Parathyroid adenoma (tissue), 2 donors: ENCODE data around the gene DNAJB9.

ENCODE experiments used
- H2AFZ ChIP-seq: fragments of 300-600 bp; sonication (generic); one replicate; pipeline ENCODE4 v1.7.0; 2017; ENCODE audit warnings: antibody characterized with exemption, mild to moderate bottlenecking
- H3K27ac ChIP-seq: fragments of 300-600 bp; sonication (generic); one replicate; pipeline ENCODE4 v1.7.0; 2017
- H3K27me3 ChIP-seq: fragments of 300-600 bp; sonication (generic); one replicate; pipeline ENCODE4 v1.7.0; 2017; ENCODE audit warnings: low read length; ENCODE audit not compliant: control insufficient read depth, insufficient read depth
- H3K36me3 ChIP-seq: fragments of 300-600 bp; sonication (generic); one replicate; pipeline ENCODE4 v1.7.0; 2017; ENCODE audit warnings: low read length; ENCODE audit not compliant: control insufficient read depth, insufficient read depth
- H3K4me1 ChIP-seq: fragments of 300-600 bp; sonication (generic); one replicate; pipeline ENCODE4 v1.7.0; 2017; ENCODE audit warnings: control low read depth
- H3K4me2 ChIP-seq: fragments of 300-600 bp; sonication (generic); one replicate; pipeline ENCODE4 v1.7.0; 2017; ENCODE audit warnings: low read length
- H3K4me3 ChIP-seq: fragments of 300-600 bp; sonication (generic); one replicate; pipeline ENCODE4 v1.7.0; 2017; ENCODE audit warnings: low read depth, low read length
- H3K79me2 ChIP-seq: fragments of 300-600 bp; sonication (generic); one replicate; pipeline ENCODE4 v1.7.0; 2017; ENCODE audit warnings: control low read depth
- H3K9ac ChIP-seq: fragments of 300-600 bp; sonication (generic); one replicate; pipeline ENCODE4 v1.7.0; 2017; ENCODE audit warnings: mild to moderate bottlenecking
- H3K9me3 ChIP-seq: fragments of 300-600 bp; sonication (generic); one replicate; pipeline ENCODE4 v1.7.0; 2017; ENCODE audit warnings: low read length; ENCODE audit not compliant: control insufficient read depth
- CTCF ChIP-seq: fragments of 300-600 bp; sonication (generic); IDR thresholded peaks from one replicate; pipeline ENCODE4 v1.7.0; 2017; ENCODE audit warnings: antibody characterized with exemption, mild to moderate bottlenecking
- donor health status: primary hyperparathyroidism.

Gene DNAJB9

GRCh38 chr7:108613147-108613948 is 43.7 kb downstream of the DNAJB9 start:
- Histone ChIP-seq H3K79me2 (no peaks in the 10 kb centered on the region), H3K36me3 (no peaks in the 10 kb centered on the region), H3K27ac (no peak overlapping the region), H3K4me2 (no peak overlapping the region), H3K4me1 (no peaks in the 10 kb centered on the region), H3K9ac (no peak overlapping the region), H3K9me3 (no peaks in the 10 kb centered on the region), H2AFZ (peak overlapping the region; percentile 36), H3K27me3 (no peaks in the 10 kb centered on the region), H3K4me3 (no peak overlapping the region)
- TF ChIP-seq CTCF: peak; percentile 80

GRCh38 chr7:108613949-108614381 is 44.3 kb downstream of the DNAJB9 start:
- Histone ChIP-seq H3K79me2 (no peaks in the 10 kb centered on the region), H3K4me3 (no peak overlapping the region), H3K9me3 (no peaks in the 10 kb centered on the region), H3K9ac (no peak overlapping the region), H3K4me2 (no peak overlapping the region), H3K27ac (no peak overlapping the region), H3K36me3 (no peaks in the 10 kb centered on the region), H2AFZ (peak overlapping the region; percentile 36), H3K4me1 (no peaks in the 10 kb centered on the region), H3K27me3 (no peaks in the 10 kb centered on the region)
- no peak for TF ChIP-seq CTCF

- Histone ChIP-seq H3K4me3 (no peak overlapping the region), H3K27ac (no peak overlapping the region), H3K4me1 (no peaks in the 10 kb centered on the region), H3K9me3 (no peaks in the 10 kb centered on the region), H3K27me3 (no peaks in the 10 kb centered on the region), H3K9ac (no peak overlapping the region), H2AFZ (no peak overlapping the region), H3K36me3 (no peaks in the 10 kb centered on the region), H3K4me2 (no peak overlapping the region), H3K79me2 (no peaks in the 10 kb centered on the region)
- TF ChIP-seq CTCF: no peak
Observed at GRCh38 chr7:108614896-108615295, 45.2 kb downstream of the DNAJB9 start.

- H3K4me2 ChIP-seq: no peak overlapping the region
- TF ChIP-seq CTCF: no peak
- no peaks in the 10 kb centered on the region for H3K9me3 ChIP-seq
- H3K4me1 ChIP-seq: no peaks in the 10 kb centered on the region
- H2AFZ ChIP-seq: no peak overlapping the region
- H3K36me3 ChIP-seq: no peaks in the 10 kb centered on the region
- no peak overlapping the region for H3K9ac ChIP-seq
- H3K27ac ChIP-seq: no peak overlapping the region
- no peak overlapping the region for H3K4me3 ChIP-seq
- no peaks in the 10 kb centered on the region for H3K27me3 ChIP-seq
- H3K79me2 ChIP-seq: no peaks in the 10 kb centered on the region
Observed at GRCh38 chr7:108618056-108618455, 48.4 kb downstream of the DNAJB9 start.

- Histone ChIP-seq H3K27me3 (no peaks in the 10 kb centered on the region), H3K79me2 (no peaks in the 10 kb centered on the region), H2AFZ (no peak overlapping the region), H3K9ac (no peak overlapping the region), H3K4me1 (no peaks in the 10 kb centered on the region), H3K9me3 (no peaks in the 10 kb centered on the region), H3K27ac (no peak overlapping the region), H3K4me2 (no peak overlapping the region), H3K36me3 (no peaks in the 10 kb centered on the region), H3K4me3 (no peak overlapping the region)
- no peak for TF ChIP-seq CTCF
Observed at GRCh38 chr7:108623220-108623619, 53.5 kb downstream of the DNAJB9 start.
